ENCODE results near the gene PEX14.

DNA sequence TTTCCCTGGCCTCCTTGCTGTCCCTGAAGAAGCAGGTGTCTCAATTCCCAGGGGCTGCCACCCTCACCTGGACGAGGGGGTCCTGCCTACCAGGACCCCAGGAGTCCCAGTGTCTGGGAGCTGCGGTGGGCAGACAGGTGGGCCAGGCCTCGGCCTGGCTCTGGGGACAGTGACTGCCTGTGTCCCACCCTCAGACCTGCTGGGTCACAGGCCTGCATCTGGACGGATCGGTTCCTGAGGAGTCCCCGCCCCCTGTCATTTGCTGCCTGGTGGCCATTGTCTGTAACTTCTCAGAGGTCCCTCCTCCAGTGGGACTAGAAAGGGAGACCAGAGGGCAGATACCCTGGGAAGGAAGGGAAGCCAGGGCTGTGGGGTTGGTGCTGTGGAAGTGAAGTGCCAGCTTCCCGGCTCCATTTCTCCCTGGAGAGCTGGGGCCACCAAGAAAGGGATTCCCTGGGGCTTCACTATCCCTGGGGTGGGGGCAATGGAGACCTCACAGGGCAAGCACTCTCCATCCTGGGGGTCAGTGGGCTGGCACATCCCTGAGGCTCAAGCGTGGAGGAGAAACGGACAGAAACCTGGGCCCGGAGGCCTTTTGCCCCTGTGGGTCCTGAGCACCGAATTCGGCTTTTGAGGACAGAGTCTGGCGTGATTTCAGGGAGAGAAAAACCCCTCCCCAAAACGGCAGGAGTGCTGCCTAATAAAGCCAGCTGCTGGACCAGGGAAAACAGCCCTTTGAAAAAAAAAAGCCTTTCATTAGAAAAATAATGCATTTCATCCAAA lies 157.3 kb downstream of the PEX14 start:
- TF ChIP-seq, protein P1, sequence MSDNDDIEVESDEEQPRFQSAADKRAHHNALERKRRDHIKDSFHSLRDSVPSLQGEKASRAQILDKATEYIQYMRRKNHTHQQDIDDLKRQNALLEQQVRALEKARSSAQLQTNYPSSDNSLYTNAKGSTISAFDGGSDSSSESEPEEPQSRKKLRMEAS (IDR thresholded peaks at IDR 0.05; ENCODE audit: insufficient read depth, insufficient read length) = no peak
- TF ChIP-seq GATA2 (IDR thresholded peaks at IDR 0.05; ENCODE audit: insufficient read depth, insufficient read length, low read depth, low read length) (no peak), MYC (IDR thresholded peaks at IDR 0.05; ENCODE audit: low read depth, low read length) (no peak), POLR2A (IDR thresholded peaks at IDR 0.05; ENCODE audit: low read depth, low read length) (no peak), POLR2AphosphoS5 (IDR thresholded peaks at IDR 0.05; ENCODE audit: insufficient read depth, low read depth, low read length) (no peak)
- TF ChIP-seq, protein P2, sequence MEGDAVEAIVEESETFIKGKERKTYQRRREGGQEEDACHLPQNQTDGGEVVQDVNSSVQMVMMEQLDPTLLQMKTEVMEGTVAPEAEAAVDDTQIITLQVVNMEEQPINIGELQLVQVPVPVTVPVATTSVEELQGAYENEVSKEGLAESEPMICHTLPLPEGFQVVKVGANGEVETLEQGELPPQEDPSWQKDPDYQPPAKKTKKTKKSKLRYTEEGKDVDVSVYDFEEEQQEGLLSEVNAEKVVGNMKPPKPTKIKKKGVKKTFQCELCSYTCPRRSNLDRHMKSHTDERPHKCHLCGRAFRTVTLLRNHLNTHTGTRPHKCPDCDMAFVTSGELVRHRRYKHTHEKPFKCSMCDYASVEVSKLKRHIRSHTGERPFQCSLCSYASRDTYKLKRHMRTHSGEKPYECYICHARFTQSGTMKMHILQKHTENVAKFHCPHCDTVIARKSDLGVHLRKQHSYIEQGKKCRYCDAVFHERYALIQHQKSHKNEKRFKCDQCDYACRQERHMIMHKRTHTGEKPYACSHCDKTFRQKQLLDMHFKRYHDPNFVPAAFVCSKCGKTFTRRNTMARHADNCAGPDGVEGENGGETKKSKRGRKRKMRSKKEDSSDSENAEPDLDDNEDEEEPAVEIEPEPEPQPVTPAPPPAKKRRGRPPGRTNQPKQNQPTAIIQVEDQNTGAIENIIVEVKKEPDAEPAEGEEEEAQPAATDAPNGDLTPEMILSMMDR (IDR thresholded peaks at IDR 0.05; ENCODE audit: extremely low read depth in 1 of 2, insufficient read depth in 1 of 2, low read depth in 1 of 2, low read length in 2 of 2) = no peak

Data from endothelial cell of umbilical vein (primary cell).